Stimulated activated CD8-positive, alpha-beta memory T cell treated with anti-CD3 and anti-CD28 coated beads, Interleukin-15, amount 100 ng/mL, for 24 hours (primary cell): Measurements from ENCODE around the gene ISYNA1.
A peak's percentile ranks its signal among the peaks of the same experiment; 100 is the strongest.

ENCODE experiments used
- DNase-seq: peaks from one replicate; pipeline ENCODE4 v3.0.0-alpha.2; 2020; ENCODE audit warnings: low read depth

Gene ISYNA1

GRCh38 chr19:18437491-18438330 lies at the start of gene ISYNA1:
TSS of gene ISYNA1 (minus strand) at chr19:18438133. CDS start at chr19:18437979, 154 bp downstream.
- no peak for DNase-seq

- DNase-seq = no peak
Observed at GRCh38 chr19:18486746-18487145, 48.8 kb upstream of the ISYNA1 start.

- no peak for DNase-seq
Observed at GRCh38 chr19:18484992-18485391, 47.1 kb upstream of the ISYNA1 start.

- DNase-seq = no peak
Observed at GRCh38 chr19:18483119-18483890, 45.4 kb upstream of the ISYNA1 start.

- no peak for DNase-seq
Observed at GRCh38 chr19:18481505-18482222, 43.7 kb upstream of the ISYNA1 start.

GRCh38 chr19:18480006-18480691 lies 42.2 kb upstream of the ISYNA1 start:
- no peak for DNase-seq

- peak; percentile 25 for DNase-seq
Observed at GRCh38 chr19:18478545-18479311, 40.8 kb upstream of the ISYNA1 start.

GRCh38 chr19:18477974-18478373 lies 40.0 kb upstream of the ISYNA1 start:
- no peak for DNase-seq

- no peak for DNase-seq
Observed at GRCh38 chr19:18477042-18477779, 39.3 kb upstream of the ISYNA1 start.

GRCh38 chr19:18476507-18477041 lies 38.6 kb upstream of the ISYNA1 start:
- no peak for DNase-seq

- DNase-seq = no peak
Observed at GRCh38 chr19:18475762-18476331, 37.9 kb upstream of the ISYNA1 start.

GRCh38 chr19:18475004-18475453 lies 37.1 kb upstream of the ISYNA1 start:
- DNase-seq = no peak

GRCh38 chr19:18474366-18474887 lies 36.5 kb upstream of the ISYNA1 start:
- DNase-seq = no peak

- no peak for DNase-seq
Observed at GRCh38 chr19:18473706-18474087, 35.8 kb upstream of the ISYNA1 start.

- no peak for DNase-seq
Observed at GRCh38 chr19:18473003-18473705, 35.2 kb upstream of the ISYNA1 start.

GRCh38 chr19:18470787-18471186 lies 32.9 kb upstream of the ISYNA1 start:
- DNase-seq = no peak

- peak; percentile 39 for DNase-seq
Observed at GRCh38 chr19:18469069-18469846, 31.3 kb upstream of the ISYNA1 start.

GRCh38 chr19:18468517-18468916 lies 30.6 kb upstream of the ISYNA1 start:
- no peak for DNase-seq
